Renal cortex interstitium (tissue), 11 donors: ENCODE data around the gene ACTG2. TPM values are rescaled to one million over a fixed set of nuclear protein-coding genes. Genes with fewer than 3 reads are reported as not detected.
"Not testable (repeated sequence)": the region's sequence is repeated elsewhere in the genome, so short reads cannot be mapped to it uniquely, and the experiment has no call there.

ENCODE experiments used
- DNase-seq, 11 donors: peaks; one replicate each; pipeline ENCODE4 v3.0.0-alpha.2; 2013; ENCODE audit warnings: low read depth in 9 of 11, low spot score in 4 of 11; ENCODE audit errors: extremely low read depth in 1 of 11
- polyA plus RNA-seq, 3 donors: library from polyadenylated mRNA; unstranded; fragments of 120-200 nt; gene quantifications; one replicate each; pipeline ENCODE4 v1.2.1, GENCODE V29; 2013; ENCODE audit not compliant: insufficient read length in 3 of 3

ACTG2 gene
- polyA plus RNA-seq, 3 donors, result 0.50 to 0.89 (median 0.51) TPM

GRCh38 chr2:73889206-73889605, 3.6 kb upstream of the ACTG2 start:
- no peak for DNase-seq

GRCh38 chr2:73890301-73891092, 2.3 kb upstream of the ACTG2 start:
- DNase-seq, result no peak

GRCh38 chr2:73891276-73891901, 1.4 kb upstream of the ACTG2 start:
- no peak for DNase-seq

- DNase-seq, result no peak
Observed at GRCh38 chr2:73893764-73894474, 1.1 kb downstream of the ACTG2 start.

GRCh38 chr2:73894475-73894850, 1.7 kb downstream of the ACTG2 start:
- no peak for DNase-seq

- DNase-seq, result no peak
Observed at GRCh38 chr2:73894877-73895276, 2.1 kb downstream of the ACTG2 start.

- no peak for DNase-seq
Observed at GRCh38 chr2:73895473-73895872, 2.7 kb downstream of the ACTG2 start.

GRCh38 chr2:73896362-73897239, 3.8 kb downstream of the ACTG2 start:
- no peak for DNase-seq

- DNase-seq, result no peak
Observed at GRCh38 chr2:73897240-73897583, 4.4 kb downstream of the ACTG2 start.

GRCh38 chr2:73897934-73898333, 5.1 kb downstream of the ACTG2 start:
- DNase-seq, result no peak

GRCh38 chr2:73899801-73900336, 7.1 kb downstream of the ACTG2 start:
- no peak for DNase-seq

- no peak for DNase-seq
Observed at GRCh38 chr2:73901143-73901542, 8.3 kb downstream of the ACTG2 start.

GRCh38 chr2:73902284-73902683, 9.5 kb downstream of the ACTG2 start:
- DNase-seq, result no peak

GRCh38 chr2:73903313-73903712, 10.5 kb downstream of the ACTG2 start:
- no peak for DNase-seq

GRCh38 chr2:73903949-73904613, 11.3 kb downstream of the ACTG2 start:
- not testable (repeated sequence) for DNase-seq

GRCh38 chr2:73904952-73905351, 12.1 kb downstream of the ACTG2 start:
- no peak for DNase-seq

GRCh38 chr2:73906847-73907505, 14.2 kb downstream of the ACTG2 start:
- DNase-seq, result no peak

GRCh38 chr2:73907840-73908452, 15.1 kb downstream of the ACTG2 start:
- DNase-seq, result no peak
